ENCODE measurements around the gene ILF2.

- TF ChIP-seq POLR2AphosphoS5 (IDR thresholded peaks at IDR 0.05; ENCODE audit: low read depth, low read length) (no peak), POLR2A (IDR thresholded peaks at IDR 0.05; ENCODE audit: low read depth, low read length) (no peak)
Measured at GRCh38 chr1:153643100-153643499, 27.7 kb downstream of the ILF2 start.

Data from GM12892 (cell line).